ENCODE data around the gene OSMR.

DNA sequence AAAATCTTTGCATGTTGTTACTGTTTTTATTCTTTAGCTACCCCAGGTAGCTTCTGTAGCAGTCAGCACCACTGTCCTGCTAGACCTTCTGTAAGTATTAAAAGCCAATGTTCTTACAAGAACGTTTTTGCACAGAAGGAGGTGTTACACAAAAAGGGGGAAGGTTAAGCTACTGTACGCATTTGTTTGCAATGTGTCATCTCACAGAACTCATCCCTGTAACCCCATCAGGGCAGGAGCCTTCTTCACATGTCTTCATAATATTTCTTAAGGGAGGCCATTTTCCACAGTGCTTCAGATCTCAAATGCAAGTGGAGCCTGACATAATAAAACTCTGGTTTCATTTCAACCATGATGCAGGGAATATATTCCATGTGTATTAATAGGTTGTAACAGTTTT, 67.9 kb downstream of the OSMR start:
- TF ChIP-seq, protein P1, sequence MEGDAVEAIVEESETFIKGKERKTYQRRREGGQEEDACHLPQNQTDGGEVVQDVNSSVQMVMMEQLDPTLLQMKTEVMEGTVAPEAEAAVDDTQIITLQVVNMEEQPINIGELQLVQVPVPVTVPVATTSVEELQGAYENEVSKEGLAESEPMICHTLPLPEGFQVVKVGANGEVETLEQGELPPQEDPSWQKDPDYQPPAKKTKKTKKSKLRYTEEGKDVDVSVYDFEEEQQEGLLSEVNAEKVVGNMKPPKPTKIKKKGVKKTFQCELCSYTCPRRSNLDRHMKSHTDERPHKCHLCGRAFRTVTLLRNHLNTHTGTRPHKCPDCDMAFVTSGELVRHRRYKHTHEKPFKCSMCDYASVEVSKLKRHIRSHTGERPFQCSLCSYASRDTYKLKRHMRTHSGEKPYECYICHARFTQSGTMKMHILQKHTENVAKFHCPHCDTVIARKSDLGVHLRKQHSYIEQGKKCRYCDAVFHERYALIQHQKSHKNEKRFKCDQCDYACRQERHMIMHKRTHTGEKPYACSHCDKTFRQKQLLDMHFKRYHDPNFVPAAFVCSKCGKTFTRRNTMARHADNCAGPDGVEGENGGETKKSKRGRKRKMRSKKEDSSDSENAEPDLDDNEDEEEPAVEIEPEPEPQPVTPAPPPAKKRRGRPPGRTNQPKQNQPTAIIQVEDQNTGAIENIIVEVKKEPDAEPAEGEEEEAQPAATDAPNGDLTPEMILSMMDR (IDR thresholded peaks at IDR 0.05): no peak
- no peak for TF ChIP-seq POLR2AphosphoS5 (IDR thresholded peaks at IDR 0.05)

Data from transverse colon (tissue), 4 donors.